Upper lobe of left lung (tissue), 6 donors: Measurements from ENCODE around the gene VPS37D. TPM values are rescaled to one million over a fixed set of nuclear protein-coding genes. Genes with fewer than 3 reads are reported as not detected.

Experiments
- ATAC-seq, 2 donors: fragments of 200-7000 bp; cut with Tn5 transposase; one replicate each; pipeline ENCODE4 v1.9.1; 2022; ENCODE audit warnings: mild to moderate bottlenecking in 2 of 2, moderate library complexity in 2 of 2; ENCODE audit not compliant: low FRiP score in 2 of 2
- DNase-seq, 2 donors: peaks; one replicate each; pipeline ENCODE4 v3.0.0-alpha.2; 2019 to 2020
- H3K27ac ChIP-seq, 4 donors: fragments of 200-600 bp; sonication (generic); one replicate each; pipeline ENCODE4 v1.5.1; 2016 to 2019
- H3K27me3 ChIP-seq, 4 donors: fragments of 200-600 bp; sonication (generic); one replicate each; pipeline ENCODE4 v1.5.1; 2017 to 2019
- H3K36me3 ChIP-seq, 4 donors: fragments of 200-600 bp; sonication (generic); one replicate each; pipeline ENCODE4 v1.5.1; 2016 to 2019
- H3K4me1 ChIP-seq, 4 donors: fragments of 200-600 bp; sonication (generic); one replicate each; pipeline ENCODE4 v1.5.1; 2018 to 2019
- H3K4me3 ChIP-seq, 4 donors: fragments of 200-600 bp; sonication (generic); one replicate each; pipeline ENCODE4 v1.5.1; 2017 to 2019; ENCODE audit warnings: mild to moderate bottlenecking in 2 of 4, moderate library complexity in 1 of 4
- H3K9me3 ChIP-seq, 4 donors: fragments of 200-600 bp; sonication (generic); one replicate each; pipeline ENCODE4 v1.5.1; 2018 to 2019
- CTCF ChIP-seq, 6 experiments: fragments of 450-650 bp in 4 of 6; fragments of 200-600 bp in 2 of 6; sonication (generic) in 2 of 6; IDR thresholded peaks; one replicate each; pipeline ENCODE4 v1.5.1; 2016 to 2019; ENCODE audit warnings: antibody characterized with exemption in 6 of 6
- EP300 ChIP-seq, 4 donors: sonication (generic); formaldehyde crosslinking; IDR thresholded peaks; one replicate each; pipeline ENCODE4 v1.5.1; 2017; ENCODE audit warnings: antibody characterized with exemption in 4 of 4, control low read depth in 2 of 4
- POLR2A ChIP-seq, 4 donors: fragments of 450-650 bp; IDR thresholded peaks; one replicate each; pipeline ENCODE4 v1.5.1; 2016 to 2017; ENCODE audit warnings: antibody characterized with exemption in 4 of 4, mild to moderate bottlenecking in 2 of 4
- POLR2AphosphoS5 ChIP-seq, 2 donors: sonication (generic); formaldehyde crosslinking; IDR thresholded peaks; one replicate each; pipeline ENCODE4 v1.5.1; 2017; ENCODE audit warnings: antibody characterized with exemption in 2 of 2
- WGBS, 2 donors: methylation state at CpG; one replicate each; pipeline ENCODE4 v1.1.5; 2017 to 2018; 5-methylcytosine and 5-hydroxymethylcytosine counted together
- total RNA-seq, 6 donors: library from RNA; depleted of rRNA in 4 of 6; stranded (reverse); fragments of >200 nt in 4 of 6; gene quantifications; one replicate each; pipeline versions ENCODE4 v1.1.0 to v1.2.1, GENCODE V29; 2016 to 2021
- donor health status: DM: no; HTN: no; CAD: no; lungs with moderate emphysema.
- donor health status: DM: no; HTN: yes; CAD: no; lungs with severe emphysema.

Gene VPS37D
- total RNA-seq, 6 donors from 2014 or later, result 1.0 to 4.3 (median 1.5) TPM

- Histone ChIP-seq H3K27me3 (no peaks in the 10 kb centered on the region), H3K27ac (no peak overlapping the region), H3K36me3 (peaks cover 15 to 54% (median 37%) of the 10 kb centered on the region in 4 donors), H3K4me3 (no peak overlapping the region), H3K9me3 (no peaks in the 10 kb centered on the region), H3K4me1 (peaks cover 0 to 19% (median 14%) of the 10 kb centered on the region in 4 donors)
- ATAC-seq (no peak), DNase-seq (no peak)
- TF ChIP-seq CTCF (IDR thresholded peaks at IDR 0.05) (no peak), POLR2AphosphoS5 (IDR thresholded peaks at IDR 0.05) (no peak), EP300 (IDR thresholded peaks at IDR 0.05) (no peak), POLR2A (IDR thresholded peaks at IDR 0.05) (no peak)
- WGBS, 2 donors, result 78 to 89% methylated on average over 9 to 15 of the region's 15 CpGs
These were observed 33.0 kb downstream of the VPS37D start for GRCh38 chr7:73700581-73701134.

- WGBS, 2 donors, result 75 to 77% methylated on average over 12 to 13 of the region's 13 CpGs
- H3K4me3 ChIP-seq, result no peak overlapping the region
- ATAC-seq, result peak in 1 of 2 donors; percentile 52
- no peak overlapping the region for H3K27ac ChIP-seq
- no peaks in the 10 kb centered on the region for H3K27me3 ChIP-seq
- DNase-seq, result no peak
- TF ChIP-seq POLR2A (IDR thresholded peaks at IDR 0.05), result no peak
- TF ChIP-seq CTCF (IDR thresholded peaks at IDR 0.05), result peak in 3 of 6 experiments; percentile 38 to 47 (median 45)
- TF ChIP-seq EP300 (IDR thresholded peaks at IDR 0.05), result no peak
- no peak for TF ChIP-seq POLR2AphosphoS5 (IDR thresholded peaks at IDR 0.05)
- H3K9me3 ChIP-seq, result no peaks in the 10 kb centered on the region
- peaks cover 11 to 46% (median 29%) of the 10 kb centered on the region in 4 donors for H3K36me3 ChIP-seq
- H3K4me1 ChIP-seq, result peaks cover 0 to 19% (median 14%) of the 10 kb centered on the region in 4 donors
These were observed 33.8 kb downstream of the VPS37D start for GRCh38 chr7:73701357-73701995.

GRCh38 chr7:73702226-73702625 lies 34.6 kb downstream of the VPS37D start:
- H3K36me3 ChIP-seq, result peaks cover 4 to 38% (median 24%) of the 10 kb centered on the region in 4 donors
- ATAC-seq, result no peak

GRCh38 chr7:73702665-73703064 lies 35.0 kb downstream of the VPS37D start:
- DNase-seq (no peak), ATAC-seq (no peak)
- Histone ChIP-seq H3K27ac (no peak overlapping the region), H3K4me1 (peaks cover 0 to 23% (median 15%) of the 10 kb centered on the region in 4 donors), H3K9me3 (no peaks in the 10 kb centered on the region), H3K27me3 (no peaks in the 10 kb centered on the region), H3K4me3 (no peak overlapping the region), H3K36me3 (peaks cover 2 to 34% (median 19%) of the 10 kb centered on the region in 4 donors)
- WGBS, 2 donors, result 92 to 93% methylated on average over 4 to 18 of the region's 18 CpGs
- TF ChIP-seq EP300 (IDR thresholded peaks at IDR 0.05) (no peak), CTCF (IDR thresholded peaks at IDR 0.05) (no peak), POLR2AphosphoS5 (IDR thresholded peaks at IDR 0.05) (no peak), POLR2A (IDR thresholded peaks at IDR 0.05) (no peak)

More at GRCh38 chr7:73702226-73702625, 34.6 kb downstream of the VPS37D start:
- TF ChIP-seq POLR2A (IDR thresholded peaks at IDR 0.05) (no peak), CTCF (IDR thresholded peaks at IDR 0.05) (no peak), EP300 (IDR thresholded peaks at IDR 0.05) (no peak), POLR2AphosphoS5 (IDR thresholded peaks at IDR 0.05) (no peak)
- peak in 1 of 2 donors; percentile 49 for DNase-seq
- Histone ChIP-seq H3K4me1 (peaks cover 0 to 20% (median 15%) of the 10 kb centered on the region in 4 donors), H3K4me3 (no peak overlapping the region), H3K27me3 (no peaks in the 10 kb centered on the region), H3K9me3 (no peaks in the 10 kb centered on the region), H3K27ac (no peak overlapping the region)
- WGBS, 2 donors, result 72 to 92% methylated on average over 8 of the region's 8 CpGs
